Coronary artery (tissue), 2 donors: ENCODE measurements around the gene CIC.

Experiments used
- DNase-seq: peaks from one replicate; pipeline ENCODE4 v3.0.0-alpha.2; 2017; ENCODE audit warnings: low spot score
- H3K27ac ChIP-seq, 2 donors: fragments of 200-600 bp; sonication (generic); one replicate each; pipeline ENCODE4 v1.5.1; 2016 to 2019
- H3K4me3 ChIP-seq: fragments of 200-600 bp; sonication (generic); 2 replicates; pipeline ENCODE4 v1.5.1; 2016; ENCODE audit warnings: mild to moderate bottlenecking, moderate library complexity
- CTCF ChIP-seq: fragments of 200-600 bp; sonication (generic); IDR thresholded peaks from one replicate; pipeline ENCODE4 v1.5.1; 2019; ENCODE audit warnings: antibody characterized with exemption

CIC gene

GRCh38 chr19:42288881-42289555 is 20.0 kb downstream of the CIC start:
- H3K27ac ChIP-seq, result no peak overlapping the region
- no peak for TF ChIP-seq CTCF
- no peak overlapping the region for H3K4me3 ChIP-seq
- DNase-seq, result no peak

GRCh38 chr19:42289556-42290041 is 20.5 kb downstream of the CIC start:
- no peak for DNase-seq
- no peak overlapping the region for H3K27ac ChIP-seq
- H3K4me3 ChIP-seq, result no peak overlapping the region
- no peak for TF ChIP-seq CTCF

GRCh38 chr19:42290136-42290522 is 21.1 kb downstream of the CIC start:
- H3K27ac ChIP-seq, result no peak overlapping the region
- H3K4me3 ChIP-seq, result no peak overlapping the region
- DNase-seq, result no peak
- no peak for TF ChIP-seq CTCF

GRCh38 chr19:42290523-42291434 is 21.7 kb downstream of the CIC start:
- Histone ChIP-seq H3K27ac (no peak overlapping the region), H3K4me3 (no peak overlapping the region)
- no peak for DNase-seq
- no peak for TF ChIP-seq CTCF

- Histone ChIP-seq H3K27ac (no peak overlapping the region), H3K4me3 (no peak overlapping the region)
- TF ChIP-seq CTCF, result no peak
- DNase-seq, result no peak
These were observed 22.4 kb downstream of the CIC start for GRCh38 chr19:42291435-42291810.

- TF ChIP-seq CTCF, result no peak
- Histone ChIP-seq H3K27ac (no peak overlapping the region), H3K4me3 (no peak overlapping the region)
- no peak for DNase-seq
These were observed 23.2 kb downstream of the CIC start for GRCh38 chr19:42292042-42292960.
